Tibial nerve (tissue), 4 donors: ENCODE data around the gene CCNA1.

Experiments used
- CTCF ChIP-seq, 5 experiments: fragments of 200-600 bp in 3 of 5; fragments of 450-650 bp in 2 of 5; sonication (generic) in 3 of 5; IDR thresholded peaks; one replicate each; pipeline ENCODE4 v1.5.1; 2016 to 2019; ENCODE audit warnings: antibody characterized with exemption in 5 of 5, mild to moderate bottlenecking in 3 of 5, moderate library complexity in 2 of 5
- EP300 ChIP-seq, 2 donors: sonication (generic); formaldehyde crosslinking; IDR thresholded peaks; one replicate each; pipeline ENCODE4 v1.6.1; 2017; ENCODE audit warnings: antibody characterized with exemption in 2 of 2, mild to moderate bottlenecking in 1 of 2
- POLR2A ChIP-seq, 2 donors: fragments of 450-650 bp; IDR thresholded peaks; one replicate each; pipeline ENCODE4 v1.6.1; 2017; ENCODE audit warnings: antibody characterized with exemption in 2 of 2, mild to moderate bottlenecking in 2 of 2, moderate library complexity in 2 of 2

GRCh38 chr13:36431204-36432105 is 840 bp upstream of the CCNA1 start:
- TF ChIP-seq CTCF (IDR thresholded peaks at IDR 0.05) (no peak), POLR2A (IDR thresholded peaks at IDR 0.05) (no peak), EP300 (IDR thresholded peaks at IDR 0.05) (no peak)
